ENCODE results near the gene TBCC.

DNA sequence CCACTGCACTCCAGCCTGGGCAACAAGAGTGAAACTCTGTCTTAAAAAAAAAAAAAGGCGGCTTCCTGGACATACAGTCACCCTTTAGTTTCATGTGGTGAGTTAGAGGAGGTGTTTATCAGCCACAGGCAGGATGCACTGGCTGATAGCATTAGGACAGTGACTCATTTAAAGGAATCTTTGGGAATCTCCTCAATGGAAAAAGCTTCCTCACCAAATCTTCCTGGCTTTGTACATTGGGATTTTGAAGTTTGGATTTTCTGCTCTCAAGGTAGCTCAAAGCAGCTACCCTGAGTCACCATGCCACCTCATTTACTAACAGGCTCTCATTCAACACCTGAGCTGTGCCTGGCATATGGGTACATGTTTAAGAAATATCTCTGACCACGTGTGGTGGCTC is 43.7 kb downstream of the TBCC start:
- TF ChIP-seq YY1 (IDR thresholded peaks at IDR 0.05; ENCODE audit: insufficient read depth, insufficient read length) = no peak
- TF ChIP-seq ZNF274 (IDR thresholded peaks at IDR 0.05; ENCODE audit: low read depth, low read length) = no peak

Measured in NT2/D1 (cell line).